Amniotic stem cell (primary cell): ENCODE data around the gene PCP2.
"Not testable (repeated sequence)": the region's sequence is repeated elsewhere in the genome, so short reads cannot be mapped to it uniquely, and the experiment has no call there.

Experiments used
- DNase-seq: peaks from one replicate; lab custom pipeline; 2025; lab: John Stamatoyannopoulos, UW

PCP2 gene

DNA sequence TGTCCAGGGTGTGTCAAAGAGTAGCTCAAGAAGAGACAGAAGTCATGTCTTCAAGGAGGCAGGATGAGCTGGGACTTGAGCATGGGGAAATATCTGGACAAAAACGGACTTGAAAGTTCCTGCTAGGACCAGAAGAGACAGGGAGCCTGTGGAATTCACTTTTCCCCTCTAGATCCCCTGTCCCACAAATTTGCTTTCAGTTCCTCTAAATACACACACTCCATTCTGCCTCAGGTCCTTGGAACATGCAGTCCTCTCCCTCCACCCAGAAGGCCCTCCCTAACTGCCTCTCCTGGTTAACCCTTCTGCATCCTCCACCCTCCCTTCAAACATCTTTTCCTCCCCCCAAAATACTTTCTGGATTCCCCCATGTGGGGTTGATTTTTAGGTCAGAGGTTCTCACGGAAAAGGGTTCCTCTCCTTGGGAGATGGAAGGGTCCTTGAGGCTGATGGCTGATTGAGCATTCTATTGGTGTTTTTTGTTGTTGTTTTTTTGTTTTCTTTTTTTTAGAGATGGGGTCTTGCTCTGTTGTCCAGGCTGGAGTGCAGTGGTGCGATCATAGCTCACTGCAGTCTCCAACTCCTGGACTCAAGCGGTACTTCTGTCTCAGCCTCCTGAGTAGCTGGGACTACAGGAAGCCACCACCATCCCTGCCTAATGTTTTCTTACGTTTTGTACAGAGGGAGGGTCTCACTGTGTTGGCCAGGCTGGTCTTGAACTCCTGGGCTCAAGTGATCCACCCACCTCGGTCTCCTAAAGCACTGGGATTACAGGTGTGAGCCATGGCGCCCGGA, 28.4 kb upstream of the PCP2 start:
- no peak for DNase-seq

DNA sequence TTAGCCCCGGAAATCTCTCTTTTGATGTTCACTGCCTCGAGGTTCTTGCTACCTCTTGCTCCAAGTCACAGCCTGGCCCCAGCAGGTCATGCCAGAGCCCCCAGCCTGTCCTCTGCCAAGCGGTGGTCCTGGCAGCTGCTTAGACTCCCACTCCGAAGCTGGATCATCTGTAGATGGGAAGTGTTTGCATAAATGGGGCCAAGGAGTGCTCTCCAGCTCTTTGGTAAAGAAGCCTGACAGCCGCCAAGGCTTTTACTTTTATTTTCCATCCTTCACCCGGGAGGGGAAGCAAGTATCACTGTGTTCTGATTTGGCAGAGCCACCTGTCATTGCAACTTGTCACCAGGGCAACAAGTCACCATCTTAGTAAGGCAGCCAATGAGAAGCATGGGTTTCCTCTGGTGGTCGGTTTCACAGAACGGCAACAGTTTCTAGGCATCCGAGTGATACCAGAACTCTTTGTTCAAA, 24.7 kb upstream of the PCP2 start:
- no peak for DNase-seq

GRCh38 chr19:7657131-7657751, 23.7 kb upstream of the PCP2 start:
- no peak for DNase-seq

DNA sequence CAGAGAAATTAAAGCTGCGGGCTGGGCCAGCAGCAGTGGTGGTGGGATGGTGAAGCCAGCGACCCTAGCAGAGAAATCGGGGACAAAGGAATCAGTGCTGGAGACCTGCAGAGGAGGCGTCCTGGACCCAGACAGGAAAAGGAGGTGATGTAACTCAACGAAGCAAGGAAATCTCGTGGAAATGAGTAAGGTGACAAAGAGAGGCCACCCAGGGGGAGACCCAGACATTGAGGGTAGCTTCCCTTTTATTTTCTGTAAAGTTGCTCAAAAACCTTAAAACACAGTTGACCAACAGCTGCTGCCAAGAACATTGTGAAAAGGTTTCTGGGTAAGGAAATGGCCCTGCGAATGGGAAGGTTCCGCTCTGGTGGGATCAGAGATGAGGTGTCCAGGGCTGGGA, 22.1 kb upstream of the PCP2 start:
- no peak for DNase-seq

GRCh38 chr19:7654401-7654800, 20.9 kb upstream of the PCP2 start:
- DNase-seq, result no peak

DNA sequence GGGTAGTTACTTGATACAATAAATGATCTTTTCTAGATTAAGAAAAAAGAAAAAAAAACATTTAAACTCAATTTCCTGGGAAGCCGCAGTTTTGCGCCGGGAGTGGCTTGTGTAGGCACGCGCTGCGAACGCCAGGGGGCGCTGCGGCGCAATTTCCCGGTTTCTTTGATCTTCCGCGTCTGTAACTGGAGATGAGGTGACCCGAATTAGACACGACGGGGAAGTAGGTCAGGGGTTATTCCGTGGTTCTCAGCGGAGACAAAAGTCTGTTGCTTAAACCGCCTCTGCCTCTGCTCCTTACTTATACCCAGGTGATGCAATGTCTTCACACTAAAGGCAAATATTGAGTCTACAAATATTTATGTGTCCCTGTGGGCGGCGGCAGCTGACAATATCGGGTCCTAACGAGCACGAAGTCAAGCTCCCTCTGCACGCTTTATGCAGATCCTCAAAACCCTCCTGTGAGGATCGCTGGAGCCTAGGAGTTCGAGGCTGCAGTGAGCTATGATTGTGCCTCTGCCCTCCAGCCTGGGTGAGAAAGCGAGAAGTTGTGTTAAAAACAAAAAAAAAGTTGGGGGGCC, 18.6 kb upstream of the PCP2 start:
- peak; percentile 6 for DNase-seq

DNA sequence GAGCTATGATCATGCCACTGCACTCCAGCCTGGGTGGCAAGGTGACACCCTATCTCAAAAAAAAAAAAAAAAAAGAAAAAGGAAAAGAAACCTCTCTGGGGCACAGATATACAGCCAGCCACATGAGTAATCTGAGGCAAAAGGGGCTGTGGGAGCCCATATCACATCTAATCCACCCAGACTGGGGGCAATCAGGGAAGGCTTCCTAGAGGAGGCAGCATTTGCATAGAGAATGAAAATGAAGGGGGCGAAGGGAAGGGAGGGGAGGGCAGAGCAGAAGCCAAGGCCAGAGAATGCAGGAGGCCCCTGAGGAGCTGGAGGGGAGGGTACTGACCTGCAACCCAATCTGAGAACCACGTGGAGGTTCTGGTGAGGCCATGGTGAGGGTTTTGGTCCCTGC, 16.6 kb upstream of the PCP2 start:
- DNase-seq, result no peak

GRCh38 chr19:7648265-7649014, 14.9 kb upstream of the PCP2 start:
- DNase-seq, result no peak

DNA sequence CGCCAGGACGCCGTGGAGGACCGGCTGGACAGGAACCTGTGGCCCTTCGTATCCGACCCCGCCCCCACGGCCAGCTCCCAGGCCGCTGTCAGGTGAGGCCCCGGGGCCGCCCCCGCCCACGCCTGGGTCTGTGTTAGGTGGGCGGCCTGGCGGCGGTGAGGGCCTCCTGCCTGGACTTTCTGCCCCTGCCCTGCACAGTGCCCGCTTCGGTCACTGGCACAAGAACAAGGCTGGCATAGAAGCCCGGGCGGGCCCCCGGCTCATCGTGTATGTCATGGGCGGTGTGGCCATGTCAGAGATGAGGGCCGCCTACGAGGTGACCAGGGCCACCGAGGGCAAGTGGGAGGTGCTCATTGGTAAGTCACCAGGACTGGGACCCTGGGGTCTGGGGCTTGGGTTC, 13.6 kb upstream of the PCP2 start:
- no peak for DNase-seq

GRCh38 chr19:7646426-7646700, 12.8 kb upstream of the PCP2 start:
- no peak for DNase-seq

DNA sequence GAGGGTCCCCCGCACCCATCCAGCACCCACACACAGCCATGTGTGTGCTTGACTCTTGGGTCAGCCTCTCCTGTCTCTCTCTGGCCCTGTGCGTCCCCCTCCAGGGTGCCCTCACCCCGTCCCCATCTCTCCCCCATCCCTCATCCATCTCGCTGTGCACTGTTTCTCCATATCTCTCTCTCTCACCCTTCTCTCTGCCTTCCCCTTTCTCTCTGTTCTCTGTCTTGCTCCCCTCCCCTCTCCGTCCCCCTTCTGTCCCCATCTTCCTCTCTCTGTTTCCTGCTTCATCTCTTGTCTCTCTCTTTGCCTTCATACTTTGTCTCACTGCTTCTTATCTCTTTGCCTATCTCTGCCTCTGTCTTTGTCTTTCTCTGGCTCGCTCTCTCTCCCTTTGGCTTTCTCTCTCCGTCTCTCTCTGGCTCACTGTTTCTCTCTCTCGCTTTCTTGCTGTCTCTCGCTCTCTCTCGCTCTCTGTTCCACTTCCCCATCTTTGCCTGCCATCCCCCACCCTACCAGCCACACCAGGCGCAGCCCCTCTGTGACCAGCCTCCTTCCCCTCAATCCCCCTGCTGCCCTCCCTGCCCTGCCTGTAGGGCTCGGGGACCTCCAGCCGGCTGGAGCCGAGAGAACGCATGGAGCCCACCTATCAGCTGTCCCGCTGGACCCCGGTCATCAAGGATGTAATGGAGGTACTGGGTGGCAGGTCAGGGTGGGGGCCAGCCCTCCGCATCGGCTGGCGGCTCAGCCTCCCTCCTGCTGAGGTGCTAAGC, 12.3 kb upstream of the PCP2 start:
- DNase-seq, result no peak

- no peak for DNase-seq
These were observed 11.6 kb upstream of the PCP2 start for GRCh38 chr19:7645163-7645562.

DNA sequence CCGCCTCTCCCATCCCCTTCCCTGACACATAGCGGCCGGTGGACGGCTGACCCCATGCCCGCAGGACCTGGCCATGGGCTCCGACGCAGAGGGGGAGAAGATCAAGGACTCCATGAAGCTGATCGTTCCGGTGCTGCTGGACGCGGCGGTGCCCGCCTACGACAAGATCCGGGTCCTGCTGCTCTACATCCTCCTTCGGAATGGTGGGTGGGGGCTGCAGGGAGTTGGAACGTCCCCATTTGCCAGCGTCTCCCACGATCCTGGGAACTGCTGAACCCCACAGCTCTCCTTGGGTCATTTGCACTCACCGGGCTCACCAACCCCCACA, 11.0 kb upstream of the PCP2 start:
- no peak for DNase-seq

DNA sequence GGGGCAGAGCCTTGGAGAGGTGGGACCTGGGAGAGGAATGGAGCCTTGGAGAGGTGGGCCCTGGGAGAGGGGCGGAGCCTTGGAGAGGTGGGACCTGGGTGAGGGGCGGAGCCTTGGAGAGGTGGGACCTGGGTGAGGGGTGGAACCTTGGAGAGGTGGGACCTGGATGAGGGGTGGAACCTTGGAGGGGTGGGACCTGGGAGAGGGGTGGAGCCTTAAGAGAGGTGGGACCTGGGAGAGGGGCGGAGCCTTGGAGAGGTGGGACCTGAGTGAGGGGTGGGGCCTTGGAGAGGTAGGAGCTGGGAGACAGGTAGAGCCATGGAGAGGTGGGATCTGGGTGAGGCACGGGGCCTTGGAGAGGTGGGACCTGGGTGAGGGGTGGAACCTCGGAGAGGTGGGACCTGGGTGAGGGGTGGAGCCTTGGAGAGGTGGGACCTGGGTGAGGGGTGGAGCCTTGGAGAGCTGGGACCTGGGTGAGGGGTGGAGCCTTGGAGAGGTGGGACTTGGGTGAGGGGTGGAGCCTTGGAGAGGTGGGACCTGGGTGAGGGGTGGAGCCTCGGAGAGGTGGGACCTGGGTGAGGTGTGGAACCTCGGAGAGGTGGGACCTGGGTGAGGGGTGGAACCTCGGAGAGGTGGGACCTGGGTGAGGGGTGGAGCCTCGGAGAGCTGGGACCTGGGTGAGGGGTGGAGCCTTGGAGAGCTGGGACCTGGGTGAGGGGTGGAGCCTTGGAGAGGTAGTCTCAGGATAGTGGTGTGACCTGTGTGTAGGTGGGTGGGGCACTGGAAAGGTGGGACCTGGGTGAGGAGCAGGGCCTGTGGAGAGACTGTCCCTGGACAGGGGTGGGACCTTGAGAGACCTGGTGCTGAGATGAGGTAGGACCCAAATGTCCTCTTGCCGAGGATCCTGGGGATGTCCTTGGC, 10.4 kb upstream of the PCP2 start:
- DNase-seq, result not testable (repeated sequence)

GRCh38 chr19:7643031-7643415, 9.5 kb upstream of the PCP2 start:
- DNase-seq, result no peak

- DNase-seq, result no peak
These were observed 8.9 kb upstream of the PCP2 start for GRCh38 chr19:7642295-7643030.

DNA sequence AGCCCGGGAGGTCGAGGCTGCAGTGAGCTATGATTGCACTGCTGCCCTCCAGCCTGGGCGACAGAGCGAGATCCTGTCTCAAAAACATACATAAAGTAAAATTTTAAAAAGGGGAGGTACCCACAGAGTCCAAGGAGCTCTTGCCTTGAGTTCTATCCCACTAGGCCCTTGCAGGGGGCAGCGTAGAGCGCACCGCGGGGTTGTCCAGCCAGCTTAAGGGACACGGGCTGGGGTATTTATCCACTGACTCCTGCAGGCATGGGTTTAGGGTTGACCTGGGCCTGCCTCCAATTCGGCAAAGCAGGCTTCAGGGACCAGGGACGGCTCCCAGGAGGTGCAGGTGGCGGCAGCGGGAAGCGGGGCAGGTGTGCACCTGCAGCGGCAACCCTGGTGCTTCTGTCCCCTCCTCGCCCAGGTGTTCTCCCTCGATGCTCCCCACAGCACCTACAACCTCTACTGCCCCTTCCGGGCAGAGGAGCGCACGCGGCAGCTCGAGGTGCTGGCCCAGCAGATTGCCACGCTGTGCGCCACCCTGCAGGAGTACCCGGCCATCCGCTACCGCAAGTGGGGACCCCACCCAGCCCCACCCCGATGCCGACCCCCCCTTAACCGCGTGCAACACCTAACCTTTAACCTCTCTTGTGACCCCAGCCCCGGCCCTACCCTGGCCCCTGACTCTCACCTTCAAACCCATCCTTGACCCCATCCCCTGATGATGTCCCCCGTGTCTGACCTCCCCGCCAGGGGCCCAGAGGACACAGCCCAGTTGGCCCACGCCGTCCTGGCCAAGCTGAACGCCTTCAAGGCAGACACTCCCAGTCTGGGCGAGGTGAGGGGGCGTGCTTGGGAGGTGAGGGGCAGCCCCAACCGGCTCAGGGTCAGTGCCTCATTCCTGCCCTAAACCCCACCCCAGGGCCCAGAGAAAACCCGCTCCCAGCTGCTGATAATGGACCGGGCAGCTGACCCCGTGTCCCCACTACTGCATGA, 8.1 kb upstream of the PCP2 start:
- DNase-seq, result no peak

DNA sequence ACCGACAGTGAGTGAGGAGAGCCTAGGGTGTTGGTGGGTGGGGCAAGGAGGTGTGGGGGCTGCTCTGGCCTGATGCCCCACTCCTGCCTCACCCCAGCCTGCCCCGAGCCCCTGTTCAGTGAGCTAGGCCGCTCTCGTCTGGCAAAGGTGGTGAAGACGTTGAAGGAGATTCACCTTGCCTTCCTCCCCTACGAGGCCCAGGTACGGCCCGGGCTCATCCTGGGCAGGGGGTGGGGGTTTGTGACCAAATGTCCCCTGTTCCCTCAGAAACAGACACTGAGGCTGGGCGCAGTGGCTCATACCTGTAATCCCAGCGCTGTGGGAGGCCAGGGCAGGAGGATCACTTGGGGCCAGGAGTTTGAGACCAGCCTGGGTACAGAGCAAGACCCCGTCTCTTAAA, 7.3 kb upstream of the PCP2 start:
- DNase-seq, result no peak

DNA sequence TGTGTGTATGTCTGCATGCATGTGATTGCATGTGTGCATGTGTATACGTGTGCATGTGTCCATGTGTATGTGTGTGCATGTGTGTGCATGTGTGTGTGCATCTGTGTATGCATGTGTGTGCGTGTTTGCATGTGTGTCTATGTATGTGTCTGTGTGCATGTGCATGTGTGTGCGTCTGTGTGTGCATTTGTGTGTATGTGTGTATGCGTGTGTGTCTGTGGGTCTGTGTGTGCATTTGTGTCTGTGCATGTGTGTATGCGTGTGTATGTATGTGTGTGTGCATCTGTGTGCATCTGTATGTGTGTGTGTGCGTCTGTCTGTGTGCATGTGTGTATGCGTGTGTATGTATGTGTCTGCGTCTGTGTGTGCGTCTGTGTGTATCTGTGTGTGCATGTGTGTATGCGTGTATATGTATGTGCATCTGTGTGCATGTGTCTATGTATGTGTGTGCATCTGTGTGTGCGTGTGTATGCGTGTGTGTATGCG, 6.4 kb upstream of the PCP2 start:
- no peak for DNase-seq
